ENCODE measurements around the gene C14orf180. TPM values are rescaled to one million over a fixed set of nuclear protein-coding genes. Genes with fewer than 3 reads are reported as not detected.

C14orf180 gene
- total and polyA plus RNA-seq, 2 donors = 0.18 to 0.42 TPM

DNA sequence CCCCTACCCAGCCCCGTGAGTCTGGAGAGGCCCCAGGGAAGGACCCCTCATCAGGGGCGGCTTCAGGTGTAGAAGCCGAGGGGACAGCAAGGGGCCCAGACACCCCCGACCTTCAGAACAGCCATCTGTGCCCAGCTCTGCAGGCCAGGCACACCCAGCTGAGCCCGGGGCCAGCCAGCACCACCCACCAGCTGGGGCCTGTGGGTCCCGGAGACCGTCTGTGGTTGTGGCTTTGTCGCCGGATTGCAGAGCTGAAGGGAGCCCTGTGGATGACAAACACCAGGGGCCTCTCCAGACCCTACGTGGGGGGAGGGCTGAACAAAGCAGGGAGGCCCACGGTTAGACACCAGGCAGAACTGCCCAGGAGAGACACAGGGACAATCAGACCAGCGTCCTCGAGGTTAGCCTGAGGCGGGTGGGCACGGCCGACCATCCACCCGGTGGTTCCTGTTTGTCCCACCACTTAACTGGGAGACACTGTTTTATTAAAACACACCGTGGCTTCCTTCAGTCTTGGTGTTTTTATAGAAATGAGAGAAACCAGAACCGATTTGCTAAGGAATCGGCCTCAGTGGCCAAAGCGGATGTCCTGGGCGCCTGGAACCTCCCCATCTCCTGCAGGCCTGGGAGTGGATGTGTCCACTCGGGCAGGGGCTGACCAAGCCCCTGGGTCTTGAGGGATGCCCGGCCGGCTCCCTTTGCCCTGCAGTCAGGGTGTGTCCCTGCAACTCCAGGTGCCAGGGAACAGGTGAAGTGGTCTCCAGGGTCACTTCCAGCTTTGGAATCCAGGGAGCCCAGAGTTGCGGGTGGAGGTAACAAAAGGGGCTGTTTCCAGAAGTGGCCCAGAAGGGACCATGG lies 10.0 kb downstream of the C14orf180 start:
- Histone ChIP-seq H3K4me3 (ENCODE audit: low read length in 2 of 2) (no peak overlapping the region), H3K27ac (ENCODE audit: low read depth in 1 of 2, low read length in 1 of 2) (no peak overlapping the region), H3K4me1 (ENCODE audit: control insufficient read depth in 2 of 2, insufficient read depth in 2 of 2, low read length in 2 of 2) (no peaks in the 10 kb centered on the region), H3K27me3 (ENCODE audit: control insufficient read depth in 2 of 2, insufficient read depth in 1 of 2, low read length in 1 of 2) (no peaks in the 10 kb centered on the region), H3K9me3 (ENCODE audit: control insufficient read depth in 2 of 2, insufficient read depth in 1 of 2, low read length in 1 of 2) (peaks cover 0 to 1% of the 10 kb centered on the region in 2 donors), H3K36me3 (ENCODE audit: control insufficient read depth in 2 of 2, insufficient read depth in 2 of 2, low read length in 1 of 2) (no peaks in the 10 kb centered on the region)
- DNase-seq (ENCODE audit: low read depth in 6 of 9, low spot score in 9 of 9) = no peak
- 86% methylated on average over 26 of the region's 26 CpGs for WGBS

DNA sequence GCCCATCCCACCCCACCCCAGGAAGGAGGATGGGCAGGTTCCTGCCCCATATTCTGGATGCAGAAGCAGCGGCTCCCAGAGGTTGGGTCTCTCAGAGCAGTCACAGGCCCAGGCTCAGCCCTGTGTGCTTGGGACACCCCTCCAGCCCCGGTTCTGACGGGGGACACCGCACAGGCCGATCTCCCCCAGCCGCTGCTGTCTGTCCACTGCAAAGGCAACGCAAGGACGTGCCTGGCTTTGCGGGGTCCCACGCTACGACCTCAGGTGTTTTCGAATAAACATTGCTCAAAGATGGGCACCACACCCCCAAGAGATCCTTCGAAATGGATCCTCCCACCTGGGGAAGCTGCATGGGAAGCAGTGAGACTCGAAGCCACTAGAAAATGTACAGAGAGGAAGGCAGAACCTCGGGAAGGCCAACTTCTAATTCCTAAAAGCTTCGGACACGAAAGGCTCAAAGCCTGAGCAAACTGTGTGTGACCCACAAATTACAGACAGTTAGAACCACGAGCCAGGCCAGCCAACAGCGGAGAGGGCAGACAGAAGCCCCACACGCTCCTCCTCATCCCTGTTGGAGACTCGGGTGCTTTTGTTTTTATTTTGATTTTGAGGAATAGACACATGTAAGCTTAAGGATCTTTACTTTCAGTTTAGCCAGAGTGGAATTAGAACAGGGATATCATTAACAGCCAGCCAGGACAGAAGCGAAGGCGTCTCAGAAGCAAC lies 10.8 kb downstream of the C14orf180 start:
- DNase-seq (ENCODE audit: low read depth in 6 of 9, low spot score in 9 of 9) = no peak
- Histone ChIP-seq H3K36me3 (ENCODE audit: control insufficient read depth in 2 of 2, insufficient read depth in 2 of 2, low read length in 1 of 2) (no peaks in the 10 kb centered on the region), H3K9me3 (ENCODE audit: control insufficient read depth in 2 of 2, insufficient read depth in 1 of 2, low read length in 1 of 2) (peaks cover 0 to 1% of the 10 kb centered on the region in 2 donors), H3K27ac (ENCODE audit: low read depth in 1 of 2, low read length in 1 of 2) (no peak overlapping the region), H3K4me1 (ENCODE audit: control insufficient read depth in 2 of 2, insufficient read depth in 2 of 2, low read length in 2 of 2) (no peaks in the 10 kb centered on the region), H3K4me3 (ENCODE audit: low read length in 2 of 2) (no peak overlapping the region), H3K27me3 (ENCODE audit: control insufficient read depth in 2 of 2, insufficient read depth in 1 of 2, low read length in 1 of 2) (no peaks in the 10 kb centered on the region)
- 88% methylated on average over 23 of the region's 23 CpGs for WGBS

DNA sequence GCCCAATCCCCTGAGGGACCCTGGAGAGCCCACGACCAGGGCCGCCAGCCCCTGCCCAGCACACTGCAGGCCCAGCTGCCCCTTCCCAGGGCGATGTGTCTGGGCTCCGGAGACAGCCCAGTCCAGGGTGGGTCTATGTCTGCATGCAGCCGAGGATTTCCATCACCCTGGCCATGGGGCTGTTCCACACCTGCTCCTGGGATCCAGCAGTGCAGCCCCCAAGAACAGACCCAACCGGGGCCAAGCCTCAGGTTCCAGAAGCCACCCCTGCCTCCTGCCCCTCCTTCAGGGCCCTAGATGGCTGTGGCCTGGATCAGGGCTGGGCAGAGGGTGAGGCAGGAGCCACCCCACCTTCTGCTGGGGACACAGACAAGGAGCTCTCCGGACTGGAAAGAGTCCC lies 11.5 kb downstream of the C14orf180 start:
- no peaks in the 10 kb centered on the region for H3K27me3 ChIP-seq (ENCODE audit: control insufficient read depth in 2 of 2, insufficient read depth in 1 of 2, low read length in 1 of 2)

DNA sequence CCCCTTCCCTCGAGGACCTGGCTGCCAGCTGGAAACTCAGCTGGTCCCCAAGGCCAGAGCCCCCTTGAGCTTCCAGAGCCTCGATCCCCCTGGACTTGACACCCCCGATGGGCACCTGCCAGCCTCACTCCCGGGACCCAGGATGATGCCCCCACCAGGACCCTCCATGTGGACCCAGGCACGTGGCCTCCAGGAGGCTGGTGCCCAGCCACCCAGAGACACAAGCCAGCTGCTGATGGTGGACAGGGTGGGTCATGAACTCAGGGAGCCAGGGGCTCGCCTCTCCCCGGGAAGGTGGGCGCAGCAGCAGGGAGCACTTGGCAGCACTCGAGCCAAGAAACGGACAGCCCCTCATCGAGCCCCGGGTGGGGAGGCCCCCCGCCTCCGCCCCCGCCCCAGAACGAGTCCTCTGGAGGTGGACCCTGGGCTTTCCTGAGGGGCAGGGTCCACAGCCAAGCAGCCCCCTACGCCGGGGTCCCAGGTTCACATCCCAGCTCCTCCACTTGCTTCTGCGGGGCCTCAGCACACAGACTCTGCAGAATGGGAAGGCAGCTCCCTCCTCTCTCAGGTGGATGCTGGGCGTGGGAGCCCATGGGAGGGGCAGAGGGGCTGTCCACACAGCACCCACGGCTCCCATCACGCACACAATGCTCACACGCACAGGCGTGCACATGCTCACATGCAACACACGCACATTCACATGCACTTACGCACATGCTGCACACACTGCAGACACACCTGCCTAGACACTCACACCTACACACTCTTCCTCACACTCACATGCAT lies 12.1 kb downstream of the C14orf180 start:
- H3K27ac ChIP-seq (ENCODE audit: low read depth in 1 of 2, low read length in 1 of 2) = no peak overlapping the region

More for the DNA sequence above, 11.5 kb downstream of the C14orf180 start:
- no peaks in the 10 kb centered on the region for H3K36me3 ChIP-seq (ENCODE audit: control insufficient read depth in 2 of 2, insufficient read depth in 2 of 2, low read length in 1 of 2)
- H3K27ac ChIP-seq (ENCODE audit: low read depth in 1 of 2, low read length in 1 of 2) = no peak overlapping the region
- peaks cover 0 to 1% of the 10 kb centered on the region in 2 donors for H3K9me3 ChIP-seq (ENCODE audit: control insufficient read depth in 2 of 2, insufficient read depth in 1 of 2, low read length in 1 of 2)
- WGBS = 82% methylated on average over 7 of the region's 7 CpGs
- H3K4me1 ChIP-seq (ENCODE audit: control insufficient read depth in 2 of 2, insufficient read depth in 2 of 2, low read length in 2 of 2) = no peaks in the 10 kb centered on the region
- H3K4me3 ChIP-seq (ENCODE audit: low read length in 2 of 2) = no peak overlapping the region
- no peak for DNase-seq (ENCODE audit: low read depth in 6 of 9, low spot score in 9 of 9)

DNA sequence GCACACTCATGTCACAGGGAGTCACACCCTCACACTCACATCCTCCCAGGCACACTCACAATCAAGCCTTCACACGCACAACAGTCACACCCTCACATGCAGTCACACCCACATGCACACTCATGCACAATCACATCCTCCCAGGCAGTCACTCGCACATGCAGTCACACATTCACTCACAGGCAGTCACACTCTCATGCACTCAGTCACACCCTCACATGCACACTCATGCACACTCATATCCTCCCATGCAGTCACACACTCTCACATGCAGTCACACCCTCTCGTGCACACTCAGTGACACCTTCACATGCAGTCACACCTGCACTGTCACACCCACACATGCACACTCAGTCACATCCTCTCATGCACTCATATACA lies 12.7 kb downstream of the C14orf180 start:
- Histone ChIP-seq H3K4me3 (ENCODE audit: low read length in 2 of 2) (no peak overlapping the region), H3K36me3 (ENCODE audit: control insufficient read depth in 2 of 2, insufficient read depth in 2 of 2, low read length in 1 of 2) (no peaks in the 10 kb centered on the region), H3K27me3 (ENCODE audit: control insufficient read depth in 2 of 2, insufficient read depth in 1 of 2, low read length in 1 of 2) (no peaks in the 10 kb centered on the region), H3K4me1 (ENCODE audit: control insufficient read depth in 2 of 2, insufficient read depth in 2 of 2, low read length in 2 of 2) (no peaks in the 10 kb centered on the region), H3K9me3 (ENCODE audit: control insufficient read depth in 2 of 2, insufficient read depth in 1 of 2, low read length in 1 of 2) (peaks cover 0 to 1% of the 10 kb centered on the region in 2 donors), H3K27ac (ENCODE audit: low read depth in 1 of 2, low read length in 1 of 2) (no peak overlapping the region)
- WGBS = 86% methylated on average over 3 of the region's 3 CpGs
- no peak for DNase-seq (ENCODE audit: low read depth in 6 of 9, low spot score in 9 of 9)

More for the DNA sequence above, 12.1 kb downstream of the C14orf180 start:
- DNase-seq (ENCODE audit: low read depth in 6 of 9, low spot score in 9 of 9) = no peak
- Histone ChIP-seq H3K36me3 (ENCODE audit: control insufficient read depth in 2 of 2, insufficient read depth in 2 of 2, low read length in 1 of 2) (no peaks in the 10 kb centered on the region), H3K4me3 (ENCODE audit: low read length in 2 of 2) (no peak overlapping the region), H3K9me3 (ENCODE audit: control insufficient read depth in 2 of 2, insufficient read depth in 1 of 2, low read length in 1 of 2) (peaks cover 0 to 1% of the 10 kb centered on the region in 2 donors), H3K27me3 (ENCODE audit: control insufficient read depth in 2 of 2, insufficient read depth in 1 of 2, low read length in 1 of 2) (no peaks in the 10 kb centered on the region), H3K4me1 (ENCODE audit: control insufficient read depth in 2 of 2, insufficient read depth in 2 of 2, low read length in 2 of 2) (no peaks in the 10 kb centered on the region)
- 91% methylated on average over 26 of the region's 26 CpGs for WGBS

DNA sequence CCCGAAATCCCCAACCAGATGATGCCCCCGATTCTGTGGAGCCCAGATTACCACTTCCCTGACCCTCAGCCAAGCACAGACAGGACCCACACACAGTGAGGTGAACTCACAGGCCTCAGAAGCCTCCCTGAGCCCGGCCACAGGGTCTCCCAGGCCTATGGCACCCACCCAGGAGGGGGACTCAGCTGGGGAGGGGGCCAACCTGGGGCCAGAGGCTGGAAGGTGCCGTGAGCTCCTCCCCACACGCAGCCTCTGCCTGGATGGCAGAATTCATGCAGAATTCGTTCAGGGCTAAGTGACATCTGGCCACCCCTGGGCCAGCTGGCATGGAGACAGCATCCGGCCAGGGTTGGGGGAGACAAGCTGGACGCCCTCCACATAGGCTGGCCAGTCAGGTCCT lies 13.2 kb downstream of the C14orf180 start:
- no peak for DNase-seq (ENCODE audit: low read depth in 6 of 9, low spot score in 9 of 9)
- no peaks in the 10 kb centered on the region for H3K36me3 ChIP-seq (ENCODE audit: control insufficient read depth in 2 of 2, insufficient read depth in 2 of 2, low read length in 1 of 2)
- no peak overlapping the region for H3K27ac ChIP-seq (ENCODE audit: low read depth in 1 of 2, low read length in 1 of 2)
- no peaks in the 10 kb centered on the region for H3K4me1 ChIP-seq (ENCODE audit: control insufficient read depth in 2 of 2, insufficient read depth in 2 of 2, low read length in 2 of 2)
- WGBS = 82% methylated on average over 8 of the region's 8 CpGs
- H3K4me3 ChIP-seq (ENCODE audit: low read length in 2 of 2) = no peak overlapping the region
- peaks cover 0 to 1% of the 10 kb centered on the region in 2 donors for H3K9me3 ChIP-seq (ENCODE audit: control insufficient read depth in 2 of 2, insufficient read depth in 1 of 2, low read length in 1 of 2)
- H3K27me3 ChIP-seq (ENCODE audit: control insufficient read depth in 2 of 2, insufficient read depth in 1 of 2, low read length in 1 of 2) = no peaks in the 10 kb centered on the region

DNA sequence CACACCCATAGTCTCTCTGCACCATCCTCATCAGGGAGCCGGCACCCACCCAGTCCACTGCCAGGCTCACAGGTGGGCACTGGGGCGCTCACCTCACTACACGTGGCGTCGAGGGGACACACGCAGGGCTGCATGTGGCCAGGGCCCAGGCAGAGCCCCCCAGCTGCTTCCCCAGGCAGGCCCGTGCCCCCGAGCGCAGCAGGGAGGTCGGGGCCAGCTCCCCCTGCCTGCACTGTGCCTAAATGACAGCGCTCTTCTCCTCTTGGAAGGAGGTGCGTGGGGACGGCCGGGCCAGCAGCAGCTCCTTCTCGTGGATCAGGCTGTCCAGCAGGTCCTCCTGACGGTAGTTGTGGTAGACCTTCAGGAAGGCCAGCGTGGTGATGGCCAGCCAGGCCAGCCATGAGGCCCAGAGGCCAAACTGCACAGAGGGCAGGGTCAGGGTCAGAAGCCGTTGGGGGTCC lies 13.7 kb downstream of the C14orf180 start:
- DNase-seq (ENCODE audit: low read depth in 6 of 9, low spot score in 9 of 9) = no peak
- no peak overlapping the region for H3K4me3 ChIP-seq (ENCODE audit: low read length in 2 of 2)
- peaks cover 0 to 1% of the 10 kb centered on the region in 2 donors for H3K9me3 ChIP-seq (ENCODE audit: control insufficient read depth in 2 of 2, insufficient read depth in 1 of 2, low read length in 1 of 2)
- H3K27ac ChIP-seq (ENCODE audit: low read depth in 1 of 2, low read length in 1 of 2) = no peak overlapping the region
- no peaks in the 10 kb centered on the region for H3K27me3 ChIP-seq (ENCODE audit: control insufficient read depth in 2 of 2, insufficient read depth in 1 of 2, low read length in 1 of 2)
- no peaks in the 10 kb centered on the region for H3K4me1 ChIP-seq (ENCODE audit: control insufficient read depth in 2 of 2, insufficient read depth in 2 of 2, low read length in 2 of 2)
- 84% methylated on average over 18 of the region's 18 CpGs for WGBS
- no peaks in the 10 kb centered on the region for H3K36me3 ChIP-seq (ENCODE audit: control insufficient read depth in 2 of 2, insufficient read depth in 2 of 2, low read length in 1 of 2)

DNA sequence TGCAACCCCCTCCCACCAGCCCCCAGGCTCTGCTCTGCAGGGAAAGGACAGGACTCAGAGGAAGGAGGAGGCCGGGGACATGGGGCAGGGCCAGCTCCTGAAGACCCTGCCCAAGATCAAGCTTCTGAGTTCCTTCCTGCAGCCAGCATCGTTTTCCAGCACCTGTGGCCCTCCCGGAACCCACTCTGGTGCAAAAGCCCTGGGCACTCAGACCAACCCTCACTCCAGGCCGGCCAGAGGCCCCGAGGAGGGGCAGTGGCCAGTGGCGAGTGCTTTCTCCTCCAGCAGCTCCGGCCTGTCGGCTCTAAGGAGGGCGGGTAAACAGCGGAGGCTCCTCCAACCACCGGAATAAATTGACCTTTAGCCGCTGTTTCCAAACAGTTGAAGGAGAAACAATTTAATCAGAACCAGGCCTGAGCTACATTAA lies 14.2 kb downstream of the C14orf180 start:
- 83% methylated on average over 12 of the region's 12 CpGs for WGBS
- Histone ChIP-seq H3K9me3 (ENCODE audit: control insufficient read depth in 2 of 2, insufficient read depth in 1 of 2, low read length in 1 of 2) (peaks cover 0 to 1% of the 10 kb centered on the region in 2 donors), H3K4me3 (ENCODE audit: low read length in 2 of 2) (no peak overlapping the region), H3K27me3 (ENCODE audit: control insufficient read depth in 2 of 2, insufficient read depth in 1 of 2, low read length in 1 of 2) (peaks cover 0 to 2% of the 10 kb centered on the region in 2 donors), H3K36me3 (ENCODE audit: control insufficient read depth in 2 of 2, insufficient read depth in 2 of 2, low read length in 1 of 2) (no peaks in the 10 kb centered on the region), H3K4me1 (ENCODE audit: control insufficient read depth in 2 of 2, insufficient read depth in 2 of 2, low read length in 2 of 2) (no peaks in the 10 kb centered on the region), H3K27ac (ENCODE audit: low read depth in 1 of 2, low read length in 1 of 2) (no peak overlapping the region)
- no peak for DNase-seq (ENCODE audit: low read depth in 6 of 9, low spot score in 9 of 9)

All from thymus (tissue), 11 donors.